K562 (cell line): ENCODE data around the gene HAO2. TPM values are rescaled to one million over a fixed set of nuclear protein-coding genes. Genes with fewer than 3 reads are reported as not detected.

Experiments
- ATAC-seq: fragments of 200-7000 bp; cut with Tn5 transposase; 3 replicates; pipeline ENCODE4 v1.9.1; 2020; ENCODE audit warnings: moderate library complexity
- BruUV-seq: library from RNA; stranded (reverse); fragments of 400-500 nt; replicated peaks from 2 replicates; lab custom pipeline; 2021; lab: Mats Ljungman, UMichigan
- CTCF ChIA-PET: fragments of 300-600 bp; formaldehyde crosslinking; extraction: SDS; loops from one replicate; lab custom pipeline; 2021; ENCODE audit warnings: low intra/inter-chr PET ratio; lab: Yijun Ruan, JAX
- POLR2A ChIA-PET: fragments of 300-600, 350-650 bp; sonication (Branson Sonifier 250); formaldehyde crosslinking; extraction: SDS; loops from one replicate; lab custom pipeline; 2021; ENCODE audit warnings: antibody characterized with exemption, inconsistent platforms; lab: Yijun Ruan, JAX
- DNase-seq, 4 experiments: peaks; one replicate each; pipeline versions ENCODE4 v3.0.0 to v3.0.0-alpha.2; 2011 to 2018; ENCODE audit warnings: low spot score in 3 of 4, mixed read lengths in 3 of 4; ENCODE audit errors: extremely low read depth in 1 of 4
- FAIRE-seq: peaks from 2 replicates; lab custom pipeline; 2011; peaks lifted over from hg19 to GRCh38; lab: Jason Lieb, UNC
- H2AFZ ChIP-seq: 2 replicates; pipeline ENCODE4 v1.6.0; 2011; ENCODE audit warnings: low read depth, low read length, control low read depth, inconsistent platforms
- H3K27ac ChIP-seq: fragments of 200-600 bp; 3 replicates; pipeline ENCODE4 v1.8.0; 2011; ENCODE audit warnings: low read depth, mild to moderate bottlenecking, control low read depth, inconsistent platforms, low read length, moderate library complexity, mixed read lengths; ENCODE audit errors: extremely low read depth
- H3K27me3 ChIP-seq, 2 experiments: fragments of 300-600 bp in 1 of 2; 2 replicates in 1 of 2; 3 replicates in 1 of 2; pipeline versions ENCODE4 v1.6.0 to v1.8.0; 2011; ENCODE audit warnings: inconsistent platforms in 2 of 2, low read length in 2 of 2, mild to moderate bottlenecking in 1 of 2, mixed read lengths in 1 of 2, moderate library complexity in 1 of 2; ENCODE audit not compliant: control insufficient read depth in 2 of 2, insufficient read depth in 2 of 2
- H3K36me3 ChIP-seq: fragments of 300-600 bp; 3 replicates; pipeline ENCODE4 v1.8.0; 2011; ENCODE audit warnings: mild to moderate bottlenecking, low read length, inconsistent platforms; ENCODE audit not compliant: control insufficient read depth, insufficient read depth
- H3K4me1 ChIP-seq, 2 experiments: fragments of 200-600 bp in 1 of 2; replicated peaks in 1 of 2; 2 replicates in 1 of 2; 3 replicates in 1 of 2; pipeline versions ENCODE4 v1.5.1 to v1.8.0; 2011; ENCODE audit warnings: inconsistent platforms in 2 of 2, low read length in 2 of 2, mild to moderate bottlenecking in 1 of 2, mixed read lengths in 1 of 2, moderate library complexity in 1 of 2; ENCODE audit not compliant: control insufficient read depth in 2 of 2, insufficient read depth in 2 of 2
- H3K4me2 ChIP-seq: 2 replicates; pipeline ENCODE4 v1.6.1; 2011; ENCODE audit warnings: low read length, control low read depth, inconsistent platforms, mixed read lengths; ENCODE audit not compliant: insufficient read depth
- H3K4me3 ChIP-seq: fragments of 200-600 bp; sonication (generic), shearing (Covaris generic); 2 replicates; pipeline ENCODE4 v1.5.1; 2016; ENCODE audit warnings: control low read depth, inconsistent platforms
- H3K79me2 ChIP-seq: fragments of 200-600 bp; 3 replicates; pipeline ENCODE4 v1.8.0; 2011; ENCODE audit warnings: low read length, inconsistent platforms; ENCODE audit not compliant: control insufficient read depth, insufficient read depth
- H3K9ac ChIP-seq, 2 experiments: 2 replicates each; pipeline versions ENCODE4 v1.6.0 to v1.6.1; 2011; ENCODE audit warnings: low read depth in 2 of 2, low read length in 2 of 2, control low read depth in 1 of 2, inconsistent platforms in 1 of 2, mild to moderate bottlenecking in 1 of 2, mixed read lengths in 1 of 2; ENCODE audit not compliant: insufficient read depth in 1 of 2
- H3K9me1 ChIP-seq: one replicate; pipeline ENCODE4 v1.6.0; 2011; ENCODE audit warnings: inconsistent platforms, mild to moderate bottlenecking, low read length, moderate library complexity; ENCODE audit not compliant: control insufficient read depth, insufficient read depth
- H3K9me3 ChIP-seq: replicated peaks from 2 replicates; pipeline ENCODE4 v1.5.1; 2011; ENCODE audit warnings: low read depth, low read length, inconsistent platforms; ENCODE audit not compliant: control insufficient read depth, insufficient read depth
- H4K20me1 ChIP-seq: replicated peaks from 2 replicates; pipeline ENCODE4 v1.6.1; 2011; ENCODE audit warnings: low read length, inconsistent platforms, mixed read lengths; ENCODE audit not compliant: control insufficient read depth, insufficient read depth
- DACH1 ChIP-seq: fragments of 450-650 bp; IDR thresholded peaks from 2 replicates; pipeline ENCODE4 v1.6.1; 2018; ENCODE audit not compliant: partially characterized antibody
- ELF1 ChIP-seq: fragments of 200-800 bp; sonication (Bioruptor generic); IDR thresholded peaks from 2 replicates; pipeline ENCODE4 v1.6.1; 2016; ENCODE audit warnings: missing genetic modification characterization, missing compliant biosample characterization
- HEY1 ChIP-seq: fragments of 250-450 bp; sonication (Bioruptor Pico); IDR thresholded peaks from 2 replicates; pipeline ENCODE4 v1.5.0; 2020; ENCODE audit warnings: mild to moderate bottlenecking, moderate library complexity, borderline replicate concordance
- SMAD1 ChIP-seq: fragments of 150-350 bp; IDR thresholded peaks from 2 replicates; pipeline ENCODE4 v1.6.1; 2014; ENCODE audit warnings: low read length, low read depth; ENCODE audit not compliant: partially characterized antibody
- WGBS: fragments of 100-300 bp; shearing (Covaris generic); methylation state at CpG from one replicate; pipeline ENCODE4 v1.1.6; 2016; ENCODE audit warnings: low coverage, mixed read lengths; ENCODE audit not compliant: insufficient coverage; ENCODE audit errors: missing lambda C conversion rate; 5-methylcytosine and 5-hydroxymethylcytosine counted together
- in situ Hi-C: fragments of 300-500 bp; cut with MboI; formaldehyde crosslinking; loops from 4 replicates; pipeline ENCODE4 v1.15.0; 2018; ENCODE audit warnings: inconsistent platforms, mixed read lengths
- intact Hi-C: fragments of 100-400 bp; cut with micrococcal nuclease; formaldehyde crosslinking; loops from 2 replicates; pipeline ENCODE4 v1.14.2; 2022
- polyA plus RNA-seq, 8 experiments: library from polyadenylated mRNA; depleted of rRNA in 4 of 8; stranded (reverse) in 5 of 8; unstranded in 3 of 8; fragments of >200 nt; fragmentation: Nextera tagmentation in 2 of 8; fragmentation: Illumina TruSeq in 1 of 8; extraction: Ambion mirVana in 2 of 8; extraction: Trizol in 1 of 8; gene quantifications; 2 replicates each; pipeline versions ENCODE4 v1.2.1 to v1.2.3, GENCODE V29; 2011 to 2014; ENCODE audit warnings: inconsistent platforms in 1 of 8, missing spikeins in 1 of 8
- total RNA-seq, 7 experiments: library from RNA; depleted of rRNA in 6 of 7; stranded (reverse); fragments of >200 nt in 6 of 7; fragmentation: Illumina TruSeq in 2 of 7; extraction: Trizol in 2 of 7; gene quantifications; 2 replicates each; pipeline versions ENCODE4 v1.2.1 to v1.2.3, GENCODE V29; 2011 to 2021; ENCODE audit warnings: low replicate concordance in 1 of 7
- TF ChIP-seq, protein P1 (sequence below): fragments of 450-650 bp; formaldehyde crosslinking; IDR thresholded peaks from 2 replicates; pipeline ENCODE4 v1.4.0; 2020; ENCODE audit warnings: mild to moderate bottlenecking, mixed read lengths

Gene HAO2
- total and polyA plus RNA-seq, 9 of the 15 experiments (the other 6 are each of a cell fraction or from before 2014, with no cell fraction given) = not detected

DNA sequence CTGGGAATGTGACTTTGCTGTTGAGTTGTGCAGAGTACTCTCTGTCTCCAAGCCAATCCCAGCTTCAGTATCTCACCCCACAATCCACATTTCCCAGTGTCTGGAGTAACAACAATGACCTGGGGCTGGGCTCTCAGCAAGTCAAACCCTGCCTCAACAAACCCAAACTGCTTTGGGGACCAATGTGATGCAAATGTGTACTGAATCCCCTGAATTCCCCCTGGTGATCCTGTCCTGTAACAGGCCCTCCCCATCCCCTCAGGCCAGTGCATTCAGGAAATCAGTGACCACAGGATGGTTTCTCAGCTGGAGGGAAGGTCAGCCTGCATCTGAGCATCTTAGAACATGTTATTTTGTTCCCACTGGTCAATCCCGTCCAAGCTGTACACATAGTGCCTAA, 36.7 kb upstream of the HAO2 start (continued):
- TF ChIP-seq ELF1 (tag) = no peak

DNA sequence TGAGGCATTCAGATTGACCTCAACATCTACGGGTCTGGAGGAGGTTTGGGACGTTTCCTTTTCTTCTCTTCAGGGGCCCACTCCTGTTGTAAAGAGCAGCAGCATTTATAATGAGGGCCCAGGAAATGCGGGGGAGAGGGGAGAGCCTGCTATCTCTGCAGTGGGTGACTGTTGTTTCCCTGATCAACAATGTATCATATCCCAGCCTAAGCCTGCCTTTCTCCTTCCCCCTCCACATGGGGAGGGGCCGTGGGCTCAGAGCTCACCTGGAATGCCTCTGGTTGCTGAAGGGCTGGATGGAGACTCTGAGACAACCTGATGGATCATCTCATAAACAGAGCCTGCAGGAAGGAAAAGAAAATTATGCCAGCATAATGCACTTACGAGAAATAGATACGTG, 36.0 kb upstream of the HAO2 start:
- peaks cover 3 to 22% of the 10 kb centered on the region in 2 experiments; a peak in 4 of 5 replicates for H3K27me3 ChIP-seq
- H3K9me1 ChIP-seq = no peaks in the 10 kb centered on the region
- H3K4me3 ChIP-seq = no peak overlapping the region
- H4K20me1 ChIP-seq = no peaks in the 10 kb centered on the region
- ChIA-PET POLR2A (no interaction called here), CTCF (no interaction called here)
- ATAC-seq = no peak
- H3K27ac ChIP-seq = no peak overlapping the region
- BruUV-seq = no TSS peak
- 0% methylated on average over 6 of the region's 6 CpGs for WGBS
- no peak for FAIRE-seq
- in situ Hi-C loops = no loop called here
- H3K9ac ChIP-seq = no peak overlapping the region
- H2AFZ ChIP-seq = no peak overlapping the region
- H3K36me3 ChIP-seq = no peaks in the 10 kb centered on the region
- TF ChIP-seq, protein P1, sequence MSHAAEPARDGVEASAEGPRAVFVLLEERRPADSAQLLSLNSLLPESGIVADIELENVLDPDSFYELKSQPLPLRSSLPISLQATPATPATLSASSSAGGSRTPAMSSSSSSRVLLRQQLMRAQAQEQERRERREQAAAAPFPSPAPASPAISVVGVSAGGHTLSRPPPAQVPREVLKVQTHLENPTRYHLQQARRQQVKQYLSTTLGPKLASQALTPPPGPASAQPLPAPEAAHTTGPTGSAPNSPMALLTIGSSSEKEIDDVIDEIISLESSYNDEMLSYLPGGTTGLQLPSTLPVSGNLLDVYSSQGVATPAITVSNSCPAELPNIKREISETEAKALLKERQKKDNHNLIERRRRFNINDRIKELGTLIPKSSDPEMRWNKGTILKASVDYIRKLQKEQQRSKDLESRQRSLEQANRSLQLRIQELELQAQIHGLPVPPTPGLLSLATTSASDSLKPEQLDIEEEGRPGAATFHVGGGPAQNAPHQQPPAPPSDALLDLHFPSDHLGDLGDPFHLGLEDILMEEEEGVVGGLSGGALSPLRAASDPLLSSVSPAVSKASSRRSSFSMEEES = no peak
- no peak for TF ChIP-seq SMAD1
- no peak for TF ChIP-seq HEY1 (CRISPR knock-in tag)
- no peak for TF ChIP-seq DACH1
- TF ChIP-seq, all 486 proteins: peak for 0
- Histone ChIP-seq H3K4me2 (no peak overlapping the region), H3K4me1 (peaks cover 0 to 2% of the 10 kb centered on the region in 2 experiments; a peak in 1 of 5 replicates), H3K9me3 (no peaks in the 10 kb centered on the region), H3K79me2 (no peaks in the 10 kb centered on the region)
- intact Hi-C loops = no loop called here
- no peak for DNase-seq
